B cell (primary cell): ENCODE measurements around the gene TENM3. TPM values are rescaled to one million over a fixed set of nuclear protein-coding genes. Genes with fewer than 3 reads are reported as not detected.

Experiments used
- ATAC-seq: fragments of 200-7000 bp; cut with Tn5 transposase; one replicate; pipeline ENCODE4 v1.10.0; 2021; ENCODE audit warnings: low read depth, mild to moderate bottlenecking, moderate number of reproducible peaks, moderate library complexity
- CTCF ChIA-PET: fragments of 350-600 bp; sonication (Branson Sonifier 250); formaldehyde crosslinking; loops from one replicate; lab custom pipeline; 2021; ENCODE audit warnings: antibody characterized with exemption, inconsistent platforms; lab: Charles Lee
- POLR2A ChIA-PET: fragments of 350-600 bp; sonication (Branson Sonifier 250); formaldehyde crosslinking; loops from one replicate; lab custom pipeline; 2021; ENCODE audit warnings: antibody characterized with exemption; lab: Charles Lee
- DNase-seq: peaks from one replicate; pipeline ENCODE4 v3.0.0; 2013
- H2AFZ ChIP-seq: 2 replicates; pipeline ENCODE4 v1.6.1; 2012; ENCODE audit warnings: mild to moderate bottlenecking, low read depth, low read length; ENCODE audit not compliant: insufficient read depth, poor library complexity, severe bottlenecking
- H3K27ac ChIP-seq, 2 donors: 1 replicate in 1 of 2; 2 replicates in 1 of 2; pipeline ENCODE4 v1.5.1; 2012 to 2013; ENCODE audit warnings: low read length in 2 of 2, mild to moderate bottlenecking in 2 of 2, moderate library complexity in 1 of 2
- H3K27me3 ChIP-seq, 4 experiments: fragments of 200-600 bp in 1 of 4; sonication (generic) in 1 of 4; replicated peaks in 1 of 4; 1 replicate in 2 of 4; 2 replicates in 2 of 4; pipeline versions ENCODE4 v1.6.1 to v1.7.0; 2013 to 2016; ENCODE audit warnings: low read length in 3 of 4, mild to moderate bottlenecking in 2 of 4, mixed read lengths in 1 of 4, moderate library complexity in 1 of 4; ENCODE audit not compliant: insufficient read depth in 4 of 4, control insufficient read depth in 3 of 4; ENCODE audit errors: control extremely low read depth in 1 of 4
- H3K36me3 ChIP-seq, 2 experiments: replicated peaks in 1 of 2; 1 replicate in 1 of 2; 2 replicates in 1 of 2; pipeline versions ENCODE4 v1.6.1 to v1.7.1; 2013; ENCODE audit warnings: low read length in 1 of 2; ENCODE audit not compliant: insufficient read depth in 2 of 2, control insufficient read depth in 1 of 2; ENCODE audit errors: control extremely low read depth in 1 of 2, extremely low read depth in 1 of 2
- H3K4me1 ChIP-seq, 2 donors: fragments of 200-600 bp in 1 of 2; sonication (generic) in 1 of 2; 1 replicate in 1 of 2; 2 replicates in 1 of 2; pipeline versions ENCODE4 v1.5.1 to v1.6.1; 2013 to 2017; ENCODE audit warnings: low read length in 2 of 2; ENCODE audit not compliant: control insufficient read depth in 2 of 2, insufficient read depth in 2 of 2
- H3K4me2 ChIP-seq: replicated peaks from 2 replicates; pipeline ENCODE3; 2012; ENCODE audit warnings: mild to moderate bottlenecking, low read depth, low read length; ENCODE audit not compliant: poor library complexity, severe bottlenecking
- H3K4me3 ChIP-seq, 5 experiments: fragments of 200-600 bp in 1 of 5; sonication (generic) in 1 of 5; 1 replicate in 3 of 5; 2 replicates in 2 of 5; pipeline versions ENCODE4 v1.5.1 to v1.7.0; 2011 to 2016; ENCODE audit warnings: low read length in 4 of 5, mild to moderate bottlenecking in 4 of 5, low read depth in 2 of 5, control low read depth in 1 of 5, moderate library complexity in 1 of 5; ENCODE audit not compliant: insufficient read depth in 1 of 5; ENCODE audit errors: control extremely low read depth in 1 of 5, extremely low read depth in 1 of 5
- H3K79me2 ChIP-seq: fragments of 200-600 bp; sonication (generic); one replicate; pipeline ENCODE4 v1.6.0; 2016; ENCODE audit warnings: low read length; ENCODE audit not compliant: control insufficient read depth, insufficient read depth
- H3K9ac ChIP-seq: fragments of 200-600 bp; sonication (generic); 2 replicates; pipeline ENCODE4 v1.6.1; 2017; ENCODE audit warnings: mild to moderate bottlenecking, low read length, moderate library complexity
- H3K9me3 ChIP-seq, 3 donors: one replicate each; pipeline versions ENCODE4 v1.6.1 to v1.7.1; 2013; ENCODE audit warnings: low read length in 2 of 3; ENCODE audit not compliant: control insufficient read depth in 2 of 3, insufficient read depth in 1 of 3; ENCODE audit errors: control extremely low read depth in 1 of 3
- H4K20me1 ChIP-seq: 2 replicates; pipeline ENCODE4 v1.6.0; 2012; ENCODE audit warnings: mild to moderate bottlenecking, low read length; ENCODE audit not compliant: insufficient read depth, control insufficient read depth, poor library complexity, severe bottlenecking
- H3K27ac Mint-ChIP-seq: one replicate; pipeline ENCODE4 v1.8.0; 2021; ENCODE audit warnings: mixed read lengths
- H3K27me3 Mint-ChIP-seq: one replicate; pipeline ENCODE4 v1.8.0; 2021; ENCODE audit warnings: mixed read lengths
- H3K4me1 Mint-ChIP-seq: one replicate; pipeline ENCODE4 v1.8.0; 2021; ENCODE audit warnings: mixed read lengths
- H3K4me3 Mint-ChIP-seq: one replicate; pipeline ENCODE4 v1.8.0; 2021; ENCODE audit warnings: mixed read lengths
- H3K9me3 Mint-ChIP-seq: one replicate; pipeline ENCODE4 v1.8.0; 2022; ENCODE audit warnings: mixed read lengths; ENCODE audit not compliant: insufficient read depth
- CTCF ChIP-seq: fragments of 200-600 bp; IDR thresholded peaks from one replicate; pipeline ENCODE4 v1.8.0; 2022; ENCODE audit warnings: antibody characterized with exemption, mild to moderate bottlenecking
- EZH2 ChIP-seq: IDR thresholded peaks from 2 replicates; pipeline ENCODE4 v1.6.1; 2012; ENCODE audit warnings: borderline replicate concordance, low read depth, mild to moderate bottlenecking, moderate library complexity, low read length; ENCODE audit not compliant: insufficient read depth, poor library complexity, severe bottlenecking
- WGBS: methylation state at CpG from one replicate; pipeline ENCODE4 v1.1.5; 2013; ENCODE audit warnings: missing lambda C conversion rate; ENCODE audit not compliant: insufficient coverage; 5-methylcytosine and 5-hydroxymethylcytosine counted together
- intact Hi-C: fragments of 100-400 bp; cut with micrococcal nuclease; formaldehyde crosslinking; loops from one replicate; pipeline ENCODE4 v1.10.0; 2022
- polyA plus RNA-seq: library from polyadenylated mRNA; depleted of rRNA; stranded (reverse); fragments of >200 nt; gene quantifications from 2 replicates; pipeline ENCODE4 v1.2.3, GENCODE V29; 2012
- total RNA-seq, 2 donors: library from RNA; stranded (reverse); fragments of 120-200 nt in 1 of 2; gene quantifications; 1 replicate in 1 of 2; 2 replicates in 1 of 2; pipeline versions ENCODE4 v1.2.3 to v1.2.4, GENCODE V29; 2013 to 2022

Gene TENM3
- total and polyA plus RNA-seq, 2 donors (not counting 1 experiment from before 2014, with no cell fraction given), result not detected

GRCh38 chr4:182642831-182643230, 399.6 kb downstream of the TENM3 start:
- no peaks in the 10 kb centered on the region for H3K9me3 ChIP-seq
- POLR2A ChIA-PET, result no interaction called here
- ATAC-seq, result no peak

More at GRCh38 chr4:182642831-182643230, 399.6 kb downstream of the TENM3 start:
- H3K27me3 Mint-ChIP-seq, result peaks cover 8% of the 10 kb centered on the region
- no peaks in the 10 kb centered on the region for H3K4me1 Mint-ChIP-seq
- no peak for DNase-seq
- TF ChIP-seq EZH2, result no peak
- no peak for TF ChIP-seq CTCF
- Histone ChIP-seq H3K27ac (no peak overlapping the region), H3K36me3 (no peaks in the 10 kb centered on the region), H3K4me1 (no peaks in the 10 kb centered on the region), H4K20me1 (no peaks in the 10 kb centered on the region), H3K4me3 (no peak overlapping the region), H2AFZ (no peak overlapping the region), H3K9ac (no peak overlapping the region), H3K79me2 (no peaks in the 10 kb centered on the region), H3K4me2 (no peak overlapping the region), H3K27me3 (peaks cover 0 to 3% (median 0%) of the 10 kb centered on the region in 4 experiments)
- no peaks in the 10 kb centered on the region for H3K9me3 Mint-ChIP-seq
- no peak overlapping the region for H3K4me3 Mint-ChIP-seq
- H3K27ac Mint-ChIP-seq, result no peak overlapping the region
- CTCF ChIA-PET, result no interaction called here
- WGBS, result no CpG with 5 or more reads among the region's 2 CpGs
- intact Hi-C loops, result no loop called here
